Spleen (tissue), 7 donors: ENCODE measurements around the gene CCDC148.

Source experiments
- CTCF ChIP-seq, 11 experiments: fragments of 200-600 bp in 7 of 11; fragments of 450-650 bp in 4 of 11; sonication (generic) in 4 of 11; IDR thresholded peaks in 8 of 11; conservative IDR thresholded peaks in 3 of 11; 1 replicate in 7 of 11; 2 replicates in 4 of 11; pipeline versions ENCODE4 v1.4.0 to v1.8.0; 2016 to 2021; ENCODE audit warnings: antibody characterized with exemption in 11 of 11, inconsistent platforms in 4 of 11, mild to moderate bottlenecking in 1 of 11
- POLR2A ChIP-seq, 3 donors: fragments of 450-650 bp; IDR thresholded peaks; one replicate each; pipeline ENCODE4 v1.5.1; 2017; ENCODE audit warnings: antibody characterized with exemption in 3 of 3, mild to moderate bottlenecking in 1 of 3
- POLR2AphosphoS5 ChIP-seq, 3 donors: sonication (generic); formaldehyde crosslinking; IDR thresholded peaks; one replicate each; pipeline ENCODE4 v1.5.1; 2017; ENCODE audit warnings: antibody characterized with exemption in 3 of 3
- donor health status: DM: no; HTN: no; CAD: no; lungs with moderate emphysema.
- donor health status: DM: no; HTN: no; CAD: no.
- donor health status: DM: no; HTN: no; CAD: no.

GRCh38 chr2:158253170-158253569 lies 203.4 kb downstream of the CCDC148 start:
- TF ChIP-seq CTCF (IDR thresholded peaks at IDR 0.05 in 8 of 11, conservative IDR thresholded peaks at IDR 0.05 in 3 of 11) (no peak), POLR2A (IDR thresholded peaks at IDR 0.05) (no peak), POLR2AphosphoS5 (IDR thresholded peaks at IDR 0.05) (no peak)
